ENCODE results near the gene PIAS4. TPM values are rescaled to one million over a fixed set of nuclear protein-coding genes. Genes with fewer than 3 reads are reported as not detected.
A peak's percentile ranks its signal among the peaks of the same experiment; 100 is the strongest.
"Not testable (repeated sequence)": the region's sequence is repeated elsewhere in the genome, so short reads cannot be mapped to it uniquely, and the experiment has no call there.

The PIAS4 gene, protein sequence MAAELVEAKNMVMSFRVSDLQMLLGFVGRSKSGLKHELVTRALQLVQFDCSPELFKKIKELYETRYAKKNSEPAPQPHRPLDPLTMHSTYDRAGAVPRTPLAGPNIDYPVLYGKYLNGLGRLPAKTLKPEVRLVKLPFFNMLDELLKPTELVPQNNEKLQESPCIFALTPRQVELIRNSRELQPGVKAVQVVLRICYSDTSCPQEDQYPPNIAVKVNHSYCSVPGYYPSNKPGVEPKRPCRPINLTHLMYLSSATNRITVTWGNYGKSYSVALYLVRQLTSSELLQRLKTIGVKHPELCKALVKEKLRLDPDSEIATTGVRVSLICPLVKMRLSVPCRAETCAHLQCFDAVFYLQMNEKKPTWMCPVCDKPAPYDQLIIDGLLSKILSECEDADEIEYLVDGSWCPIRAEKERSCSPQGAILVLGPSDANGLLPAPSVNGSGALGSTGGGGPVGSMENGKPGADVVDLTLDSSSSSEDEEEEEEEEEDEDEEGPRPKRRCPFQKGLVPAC
- total RNA-seq (2014; rRNA removed; shearing (Covaris generic)), result 28.7 and 33.9 TPM in 2 replicates

DNA sequence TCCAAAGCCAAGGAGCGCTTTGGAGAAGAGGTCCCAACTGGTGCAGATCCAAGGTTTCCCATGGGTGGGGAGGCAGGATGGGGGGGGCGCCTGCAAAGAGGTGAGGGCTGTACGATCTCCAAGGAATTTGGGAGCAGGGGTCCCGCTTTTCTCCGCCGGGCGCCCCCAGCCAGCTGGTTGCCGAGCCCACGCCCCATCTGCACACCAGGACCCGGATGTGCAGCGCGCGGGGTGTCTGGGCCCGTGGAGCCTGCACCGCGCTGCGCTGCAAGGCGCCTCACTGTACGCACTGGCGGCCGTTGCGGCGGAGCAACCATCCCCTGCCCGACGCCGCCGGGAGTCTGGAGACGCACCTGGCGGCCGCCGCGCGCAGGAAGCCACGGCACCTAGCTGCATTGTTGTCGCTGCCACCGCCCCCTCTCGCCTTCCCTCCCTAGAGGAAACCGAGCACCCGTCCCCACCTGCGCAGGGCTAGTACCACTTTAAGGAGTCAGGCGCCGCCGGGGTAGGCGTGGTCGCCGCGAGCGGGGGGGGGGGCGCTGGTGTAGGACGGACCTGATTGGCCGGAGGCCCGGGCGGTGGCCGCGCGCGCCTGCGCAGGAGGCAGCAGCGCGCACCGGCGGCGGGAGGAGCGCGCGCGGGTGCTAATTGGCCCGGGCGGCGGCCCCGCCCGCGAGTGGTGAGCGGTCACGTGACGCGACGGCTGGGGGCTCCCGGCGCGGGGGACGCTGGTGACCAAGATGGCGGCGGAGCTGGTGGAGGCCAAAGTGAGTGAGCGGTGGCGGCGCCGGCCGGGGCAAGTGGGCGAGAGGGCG lies at the start of gene PIAS4:
Gene PIAS4, plus strand, starts transcription at position 716 of the 815 bp plus-strand sequence. Its CDS starts 25 bp downstream, at position 741.
- peak; percentile 86 for DNase-seq (ENCODE audit: low spot score)

DNA sequence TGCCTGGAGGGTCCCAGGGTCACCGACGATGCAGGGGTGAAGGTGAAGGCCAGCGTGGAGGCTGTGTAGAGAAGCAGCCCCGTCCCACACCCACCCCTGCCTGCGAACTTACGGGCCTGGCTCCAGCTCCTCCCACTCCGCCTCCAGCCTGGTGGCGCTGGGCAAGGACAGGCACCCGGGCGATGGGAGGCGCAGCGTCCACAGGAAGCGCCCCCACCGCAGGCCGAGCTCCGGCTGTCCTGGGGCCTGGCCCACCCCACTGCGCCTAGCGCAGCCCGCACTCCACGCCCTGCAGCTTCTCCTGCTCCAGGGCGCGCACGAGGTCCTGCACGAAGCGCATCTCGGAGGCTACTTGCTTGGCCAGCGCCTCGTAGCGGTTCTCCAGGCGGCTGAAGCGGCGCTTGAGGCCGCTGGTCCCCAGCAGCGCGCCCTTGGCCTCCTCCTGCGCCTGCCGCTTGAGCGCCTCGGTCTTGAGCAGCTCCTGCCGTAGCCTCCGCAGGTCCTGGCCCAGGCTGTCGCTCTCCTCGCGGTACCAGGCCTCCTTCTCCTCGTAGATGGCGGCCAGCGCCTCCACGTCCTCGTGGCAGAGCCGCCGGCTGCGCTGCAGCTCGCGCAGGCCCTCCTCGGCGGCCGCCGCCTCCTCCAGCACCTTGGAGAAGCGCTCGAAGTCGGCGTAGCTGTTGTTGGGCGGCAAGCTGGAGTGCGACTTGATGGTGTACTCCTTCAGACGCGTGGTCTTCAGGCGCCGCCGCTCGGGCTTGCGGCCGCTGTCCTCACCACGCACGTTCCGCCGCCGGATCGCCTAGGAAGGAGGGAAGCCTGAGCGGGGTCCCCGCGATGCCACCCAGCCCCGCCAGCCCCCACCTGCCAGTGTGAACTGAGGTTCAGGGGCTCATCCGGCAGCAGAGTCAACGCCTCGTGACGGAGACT lies 48.4 kb upstream of the PIAS4 start:
- DNase-seq (ENCODE audit: low spot score), result no peak

DNA sequence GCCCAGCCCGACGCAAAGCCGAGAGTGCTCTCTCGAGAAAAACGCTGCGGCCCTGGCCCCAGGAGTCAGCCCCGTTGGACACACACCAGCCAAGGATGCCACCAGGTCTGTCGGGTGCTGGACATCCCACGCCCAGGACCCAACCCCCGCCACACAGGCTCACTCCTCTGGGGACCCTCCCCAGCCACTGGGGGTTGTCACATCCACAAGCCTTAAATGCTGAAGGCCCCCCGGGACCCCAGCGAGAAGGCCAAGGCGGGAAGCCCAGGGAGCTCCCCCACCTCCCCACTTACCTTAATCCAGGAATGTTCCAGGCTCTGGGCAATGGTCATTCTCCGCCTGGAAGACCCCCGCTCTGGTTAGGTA lies 47.8 kb upstream of the PIAS4 start:
- no peak for DNase-seq (ENCODE audit: low spot score)

DNA sequence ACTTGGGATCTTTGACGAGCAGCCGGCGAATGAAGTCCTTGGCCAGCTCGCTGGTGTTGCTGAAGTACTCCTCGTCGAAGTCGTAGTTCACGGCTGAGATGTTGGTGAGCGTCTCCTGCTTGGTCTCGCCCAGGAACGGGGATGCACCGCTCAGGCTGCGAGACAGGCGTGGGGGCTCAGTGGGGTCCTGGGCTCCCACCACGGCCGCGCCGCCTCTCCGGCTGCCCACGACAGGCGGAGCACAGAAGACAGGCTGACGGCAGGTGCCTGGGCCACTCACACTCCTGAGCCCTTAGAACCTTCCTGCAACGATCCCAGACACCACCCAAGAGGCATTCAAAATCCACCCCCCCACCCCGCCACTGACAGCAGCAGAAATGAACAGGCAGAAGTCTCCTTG lies 46.5 kb upstream of the PIAS4 start:
- DNase-seq (ENCODE audit: low spot score), result no peak

DNA sequence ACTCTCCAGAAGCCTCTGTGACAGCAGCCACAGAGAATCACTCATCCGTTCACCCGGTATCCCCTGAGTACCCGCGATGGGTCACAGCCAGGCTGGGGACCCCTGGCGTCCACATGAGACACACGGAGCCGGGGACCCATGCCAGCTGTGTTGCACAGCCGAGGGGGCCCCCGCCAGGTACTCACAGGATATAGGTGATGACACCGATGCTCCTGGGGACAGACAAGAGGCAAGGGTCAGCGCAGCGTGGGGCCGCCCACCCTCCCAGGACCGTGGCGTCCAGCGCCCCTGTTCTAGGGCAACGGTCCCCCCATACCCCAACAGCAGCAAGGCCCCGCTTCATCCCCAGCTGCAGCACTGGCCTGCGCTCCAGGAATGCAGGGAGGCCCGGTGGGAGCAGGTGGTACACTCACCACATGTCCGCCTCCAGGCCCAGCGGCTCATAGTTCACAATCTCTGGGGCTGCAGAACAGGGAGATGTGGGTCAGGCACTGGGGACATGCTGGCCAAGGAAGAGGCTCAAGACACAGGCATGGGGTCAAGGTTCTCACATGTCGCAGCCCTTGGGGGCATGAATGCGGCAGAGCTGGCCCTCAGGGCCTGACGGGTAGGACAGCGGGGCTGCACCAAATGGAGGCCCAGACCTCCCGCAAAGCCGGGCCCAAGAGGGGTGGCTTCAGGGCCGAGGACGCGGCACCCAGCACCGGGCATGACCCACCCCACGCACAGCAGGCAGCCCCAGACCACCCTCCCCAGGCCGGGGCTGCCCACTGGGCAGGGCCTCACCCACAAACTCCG lies 43.9 kb upstream of the PIAS4 start:
- DNase-seq (ENCODE audit: low spot score), result no peak

DNA sequence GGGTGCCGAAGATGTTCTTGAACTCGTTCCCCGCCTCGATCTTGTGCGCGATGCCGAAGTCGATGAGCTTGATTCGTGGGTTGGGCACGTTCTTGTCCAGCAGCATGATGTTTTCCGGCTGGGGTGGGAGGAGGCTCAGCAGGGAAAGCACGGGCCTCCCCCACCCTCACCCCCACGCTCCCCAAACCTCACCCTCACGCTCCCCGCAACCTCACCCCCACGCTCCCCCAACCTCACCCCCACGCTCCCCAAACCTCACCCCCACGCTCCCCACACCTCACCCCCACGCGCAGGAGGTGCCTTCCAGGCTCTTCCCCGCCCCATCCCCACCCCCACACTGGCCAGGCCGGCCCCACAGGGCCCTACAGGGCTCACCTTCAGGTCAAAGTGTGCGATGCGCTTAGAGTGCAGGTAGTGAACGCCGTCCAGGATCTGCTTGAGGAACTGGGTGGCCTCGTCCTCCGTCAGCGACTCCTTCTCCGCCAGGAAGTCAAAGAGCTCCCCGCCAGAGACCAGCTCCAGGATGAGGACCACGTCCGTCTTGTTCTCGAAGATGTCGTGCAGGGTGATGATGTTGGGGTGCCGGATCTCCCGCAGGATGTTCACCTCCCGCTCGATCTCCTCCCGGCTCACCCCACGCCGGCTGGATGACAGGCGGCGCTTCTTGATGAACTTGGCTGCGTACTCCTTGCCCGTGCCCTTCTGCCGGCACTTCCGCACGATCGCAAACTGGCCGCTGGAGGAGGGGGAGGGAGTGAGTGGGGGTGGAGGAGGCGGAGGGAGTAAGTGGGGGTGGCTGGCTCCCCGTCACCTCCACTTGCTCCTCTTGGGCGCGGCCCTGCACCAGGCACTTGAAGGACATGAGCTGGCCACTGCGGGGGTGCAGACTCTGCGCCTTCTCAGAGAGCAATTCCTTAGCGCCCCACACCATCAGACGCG lies 43.0 kb upstream of the PIAS4 start:
- no peak for DNase-seq (ENCODE audit: low spot score)

DNA sequence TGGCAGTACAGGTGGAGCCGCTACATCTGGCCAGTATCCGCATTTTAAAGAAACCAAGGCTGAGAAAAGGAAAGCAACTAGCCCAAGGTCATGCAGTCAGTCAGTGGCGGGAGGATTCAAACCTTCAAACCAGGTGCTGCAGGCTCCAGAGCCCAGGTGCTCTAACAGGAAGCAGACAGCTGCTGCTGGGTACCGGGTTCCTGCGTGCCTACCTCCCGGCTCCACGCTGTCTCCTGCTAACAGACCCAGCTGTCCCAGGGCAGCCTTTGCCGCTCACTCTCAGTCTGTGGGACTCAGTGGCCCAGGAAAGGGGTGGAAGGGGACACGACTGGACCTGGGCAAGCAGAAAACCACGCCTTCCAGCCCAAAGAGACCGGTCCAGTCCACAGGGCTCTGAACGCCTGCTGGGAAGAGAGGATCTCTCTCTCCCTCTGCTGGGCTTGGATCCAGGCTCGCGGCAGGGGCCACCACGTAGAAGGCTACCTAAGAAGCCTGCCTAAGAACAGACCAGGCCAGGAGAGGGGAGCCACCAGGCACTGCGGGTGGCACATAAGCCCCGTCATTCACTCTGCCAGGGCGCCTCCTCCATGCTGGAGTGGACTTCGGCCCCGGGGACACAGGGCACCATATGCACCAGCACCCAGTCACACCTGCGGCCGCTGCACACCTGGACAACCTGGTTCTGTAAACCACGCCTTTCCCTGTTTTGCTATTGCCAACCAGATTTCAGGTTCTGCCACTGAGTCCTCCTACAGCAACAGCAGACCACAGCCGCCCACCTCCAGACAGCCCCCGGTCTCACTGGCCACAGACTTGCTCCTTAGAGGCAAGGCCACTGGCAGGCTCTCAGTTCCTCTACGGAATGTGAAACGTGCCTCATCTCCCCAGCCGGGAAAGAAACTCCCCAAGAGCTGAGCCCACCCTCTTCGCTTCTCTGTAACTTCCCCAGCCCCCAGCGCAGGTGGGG lies 41.2 kb upstream of the PIAS4 start:
- no peak for DNase-seq (ENCODE audit: low spot score)

DNA sequence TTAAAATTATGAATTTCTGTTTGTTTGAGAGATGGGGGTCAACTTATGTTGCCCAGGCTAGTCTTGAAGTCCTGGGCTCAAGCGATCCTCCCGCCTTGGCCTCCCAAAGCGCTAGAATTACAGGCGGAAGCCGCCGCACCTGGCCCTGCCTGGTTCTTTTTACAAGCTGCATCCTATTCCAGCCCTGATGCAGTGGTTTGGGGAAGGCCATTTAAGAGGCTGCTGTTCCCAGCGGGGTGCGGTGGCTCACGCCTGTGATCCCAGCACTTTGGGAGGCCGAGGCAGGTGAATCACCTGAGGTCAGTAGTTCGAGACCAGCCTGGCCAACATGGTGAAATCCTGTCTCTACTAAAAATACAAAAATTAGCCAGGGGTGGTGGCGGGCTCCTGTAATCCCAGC lies 39.6 kb upstream of the PIAS4 start:
- DNase-seq (ENCODE audit: low spot score), result not testable (repeated sequence)

DNA sequence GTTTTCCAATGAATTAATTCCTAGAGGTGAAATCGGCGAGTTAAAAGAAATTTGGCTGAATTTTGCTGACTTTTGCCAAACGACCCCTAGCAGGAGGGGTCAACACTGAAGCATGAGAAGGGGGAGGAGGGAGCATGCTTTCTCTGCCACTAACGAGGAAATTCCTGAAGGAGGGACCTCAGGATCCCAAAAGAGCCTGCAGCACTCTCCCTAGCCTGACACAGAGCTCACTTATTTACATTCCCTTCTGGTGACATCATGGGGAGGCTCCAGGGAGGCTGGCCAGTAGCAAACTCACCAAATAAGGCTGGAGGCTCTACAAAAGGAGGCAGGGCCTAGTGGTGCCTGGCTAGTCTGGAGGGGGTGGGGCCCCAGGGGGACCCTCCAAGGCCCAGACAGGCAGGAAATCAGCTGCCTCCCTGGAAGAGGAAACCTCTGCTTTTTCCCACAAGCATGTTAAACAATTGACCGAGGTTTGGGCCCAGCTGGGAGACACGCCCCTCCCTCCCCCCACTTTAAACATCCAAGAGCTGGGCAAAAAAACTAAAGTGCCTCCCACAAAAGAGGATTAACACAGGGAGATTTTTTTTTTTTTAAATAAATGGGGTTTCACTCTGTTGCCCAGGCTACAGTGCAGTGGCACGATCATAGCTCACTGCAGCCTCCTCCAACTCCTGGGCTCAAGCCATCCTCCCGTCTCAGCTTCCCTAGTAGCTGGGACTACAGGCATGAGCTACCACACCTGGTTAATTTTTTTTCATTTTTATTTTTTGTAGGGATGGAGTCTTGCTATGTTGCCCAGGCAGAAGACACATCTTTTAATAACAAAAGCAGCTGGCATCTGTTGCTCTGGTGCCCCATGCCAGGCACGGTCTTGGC lies 38.7 kb upstream of the PIAS4 start:
- peak; percentile 100 for DNase-seq (ENCODE audit: low spot score)

DNA sequence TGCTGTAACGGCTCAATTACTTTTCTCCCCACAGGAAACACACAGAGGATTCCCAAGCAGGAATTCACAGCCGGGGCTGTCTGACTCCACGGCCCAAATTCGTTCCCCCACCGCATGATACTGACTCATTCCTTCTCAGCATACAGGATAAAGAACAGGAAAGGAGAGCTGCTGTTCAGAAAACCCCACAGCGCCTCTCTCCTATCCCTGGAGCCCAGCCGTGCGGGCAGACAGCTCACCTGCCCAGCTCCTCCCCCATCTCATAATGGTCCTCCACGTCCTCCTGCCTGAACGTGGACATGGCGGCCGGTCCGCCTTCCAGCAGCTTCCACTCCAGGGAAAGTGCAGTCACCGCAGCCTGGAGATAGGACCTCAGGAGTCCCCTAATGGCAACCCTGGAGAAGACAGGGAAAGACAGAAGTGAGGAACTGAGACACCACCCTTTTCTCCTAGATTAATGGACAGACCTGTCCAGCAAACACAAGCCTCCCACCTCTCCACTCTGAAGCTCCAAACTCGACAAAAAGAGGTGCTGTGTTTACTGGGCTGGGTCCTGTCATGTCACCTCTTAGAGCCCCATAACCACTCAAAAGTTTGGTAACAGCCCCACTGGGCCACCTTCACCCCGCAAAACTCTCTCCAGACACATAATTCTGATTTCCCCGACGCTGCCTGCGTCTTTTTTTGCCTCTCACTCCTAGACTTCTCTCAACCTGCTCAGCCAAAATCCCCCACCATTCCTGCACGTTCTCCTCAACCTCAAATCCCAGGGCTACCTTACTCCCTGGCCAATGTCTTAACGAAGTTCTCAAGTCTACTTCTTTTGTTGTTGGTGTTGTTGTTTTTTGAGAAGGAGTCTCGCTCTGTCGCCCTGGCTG lies 37.9 kb upstream of the PIAS4 start:
- peak; percentile 91 for DNase-seq (ENCODE audit: low spot score)

DNA sequence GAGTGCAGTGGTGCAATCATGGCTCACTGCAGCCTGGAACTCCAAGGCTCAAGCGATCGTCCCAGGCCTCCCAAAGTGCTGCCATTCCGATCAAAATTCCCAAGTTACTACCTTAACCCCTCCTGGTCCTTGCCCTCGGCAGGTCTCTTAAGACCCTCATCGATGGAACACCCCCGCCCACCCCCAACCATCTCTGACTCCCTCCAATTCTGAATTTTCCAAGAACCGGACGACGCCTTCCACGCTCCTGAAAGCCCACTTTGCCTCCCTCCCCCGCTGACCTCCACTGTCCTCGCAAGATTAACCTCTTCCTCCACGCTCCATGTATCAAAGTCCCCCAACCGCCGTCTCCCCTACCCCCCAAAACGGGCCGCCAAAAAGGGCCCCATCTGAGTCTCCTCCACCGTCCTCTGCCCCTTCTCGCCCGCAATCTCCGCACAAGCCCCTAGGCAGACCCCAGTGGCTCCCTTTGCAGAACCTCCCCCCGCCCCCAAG lies 37.2 kb upstream of the PIAS4 start:
- no peak for DNase-seq (ENCODE audit: low spot score)

DNA sequence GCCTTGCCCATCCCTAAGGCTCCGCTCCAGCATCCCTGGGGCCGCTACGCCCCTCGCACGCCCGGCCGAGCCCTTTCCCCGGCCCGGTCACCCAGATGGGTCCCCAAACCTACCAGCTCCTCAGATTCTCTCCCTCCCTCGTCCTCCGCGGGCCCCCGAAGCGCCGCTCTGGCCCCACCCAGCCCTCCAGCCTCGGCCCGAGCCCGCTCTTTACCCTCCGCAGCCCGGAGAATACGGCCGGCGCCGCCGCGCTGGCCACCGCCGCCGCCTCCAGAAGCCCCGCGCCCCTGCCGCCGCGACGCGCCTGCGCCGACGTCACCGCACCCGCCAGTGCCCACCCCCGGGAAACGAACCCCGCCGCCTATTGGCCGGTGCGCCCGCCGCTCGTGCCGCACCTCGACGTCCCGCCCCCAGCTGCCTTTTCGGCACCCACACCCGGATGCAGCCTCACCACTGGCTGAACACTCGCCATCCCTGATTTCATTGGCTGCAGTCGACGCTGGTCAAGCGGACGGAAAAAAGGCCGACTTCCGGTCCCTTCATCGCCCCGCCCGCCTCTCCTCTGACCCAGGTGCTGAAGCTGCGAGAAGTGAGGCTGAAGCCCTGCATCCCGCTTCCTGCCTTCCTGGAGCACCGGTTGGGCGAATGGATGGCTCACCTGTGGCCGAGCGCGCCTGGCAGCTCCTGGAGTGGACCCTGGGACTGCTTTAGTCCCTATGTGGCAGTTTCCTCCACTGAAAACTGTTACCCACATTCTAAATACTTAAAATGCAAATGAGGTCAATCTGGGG lies 36.5 kb upstream of the PIAS4 start, which contains the start of gene DAPK3:
Gene DAPK3, minus strand, starts transcription at position 292 of the 791 bp plus-strand sequence. CDS start 1,364 bp downstream, outside the sequence.
- DNase-seq (ENCODE audit: low spot score), result peak; percentile 98

DNA sequence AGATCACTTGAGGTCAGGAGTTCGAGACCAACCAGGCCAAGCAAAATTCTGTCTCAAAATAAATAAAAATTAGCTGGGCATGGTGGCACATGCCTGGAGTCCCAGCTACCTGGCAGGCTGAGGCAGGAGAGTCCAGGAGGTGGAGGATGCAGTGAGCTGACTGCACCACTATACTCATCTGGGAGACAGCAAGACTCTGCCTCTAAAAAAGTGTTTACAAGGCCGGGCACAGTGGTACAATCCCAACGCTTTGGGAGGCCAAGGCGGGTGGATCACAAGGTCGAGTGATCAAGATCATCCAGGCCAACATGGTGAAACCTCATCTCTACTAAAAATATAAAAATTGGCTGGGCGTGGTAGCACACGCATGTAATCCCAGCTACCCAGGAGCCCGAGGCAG lies 32.4 kb upstream of the PIAS4 start:
- DNase-seq (ENCODE audit: low spot score), result no peak

DNA sequence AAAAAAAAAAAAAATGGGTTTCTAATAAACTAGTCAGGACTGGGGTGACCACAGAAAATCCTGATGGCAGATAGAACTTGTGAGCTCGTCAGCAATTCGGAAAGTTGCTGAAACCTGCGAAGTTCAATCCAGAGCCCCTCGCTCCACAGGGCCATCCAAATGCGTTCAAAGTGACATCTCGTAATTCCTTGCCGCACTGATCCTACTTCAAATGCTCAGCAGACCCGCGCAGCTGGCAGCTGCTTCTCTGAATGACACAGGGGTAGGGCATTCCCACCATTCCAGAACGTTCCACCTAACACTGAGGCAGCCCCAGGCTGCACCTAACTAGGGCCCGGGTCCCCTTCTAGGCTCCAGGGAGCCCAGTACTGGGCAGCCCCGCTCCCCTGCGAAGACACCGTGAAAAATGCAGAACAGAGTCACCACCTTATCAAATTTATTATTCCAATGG lies 31.9 kb upstream of the PIAS4 start:
- DNase-seq (ENCODE audit: low spot score), result no peak
